Measurements from ENCODE around the gene TRAM2. TPM values are rescaled to one million over a fixed set of nuclear protein-coding genes. Genes with fewer than 3 reads are reported as not detected.

The TRAM2 gene
- total RNA-seq, 1 experiment from 2014 or later: 13.4 TPM

DNA sequence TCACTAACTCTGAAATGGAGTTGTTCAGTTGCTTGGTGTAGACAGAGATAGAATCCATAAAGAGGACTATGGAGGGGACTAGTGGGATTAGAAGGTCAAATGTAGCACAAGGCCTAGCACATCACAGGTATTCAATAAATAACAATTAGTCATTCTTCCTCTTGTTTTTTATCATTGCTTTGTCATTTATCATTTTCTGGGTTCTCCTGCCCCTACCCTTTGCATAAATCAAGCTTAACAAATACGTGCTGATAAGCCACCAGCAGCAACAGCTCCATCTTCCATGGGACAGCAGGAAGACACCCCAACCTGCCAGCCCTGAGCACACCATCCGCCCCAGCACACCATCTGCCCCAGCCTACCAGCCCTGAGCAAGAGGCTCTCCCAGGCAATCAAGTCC lies 23.1 kb downstream of the TRAM2 start:
- ChIA-PET POLR2A (no interaction called here), CTCF (no interaction called here)
- peaks cover 65% of the 10 kb centered on the region for H3K4me1 Mint-ChIP-seq
- H3K27ac Mint-ChIP-seq: peak overlapping the region; percentile 31; the same call in 1 of the 2 replicates
- H3K9me3 Mint-ChIP-seq: no peaks in the 10 kb centered on the region
- TF ChIP-seq PRRX2 (CRISPR knock-in tag; IDR thresholded peaks at IDR 0.05): no peak
- TF ChIP-seq ATF2 (CRISPR knock-in tag; IDR thresholded peaks at IDR 0.05; ENCODE audit: borderline replicate concordance, low read depth): no peak
- TF ChIP-seq IRF2 (CRISPR knock-in tag; IDR thresholded peaks at IDR 0.05; ENCODE audit: borderline replicate concordance, low read depth): no peak
- DNase-seq (ENCODE audit: low spot score): no peak
- H3K36me3 Mint-ChIP-seq: no peaks in the 10 kb centered on the region
- no peak for ATAC-seq
- no peak overlapping the region for H3K4me3 Mint-ChIP-seq
- no peaks in the 10 kb centered on the region for H3K27me3 Mint-ChIP-seq (ENCODE audit: low read depth)

DNA sequence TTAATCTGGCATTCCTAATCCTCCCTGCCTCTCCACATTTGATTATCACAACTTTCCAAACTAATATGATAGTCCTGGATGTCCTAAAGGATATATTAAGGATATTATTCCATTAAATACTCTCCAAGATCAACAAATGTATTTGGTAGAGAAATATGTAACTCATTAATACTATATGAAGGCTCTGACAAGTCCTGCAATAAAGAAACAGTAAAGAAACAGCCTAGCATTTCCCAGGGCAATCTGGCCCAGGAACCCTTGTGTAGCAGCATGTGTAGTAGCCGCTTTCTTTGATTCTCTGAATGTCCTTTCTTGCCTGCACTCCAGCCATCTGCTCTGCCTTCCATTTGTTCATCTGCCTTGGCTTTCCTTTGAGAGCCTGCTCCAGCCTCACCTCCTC lies 23.7 kb downstream of the TRAM2 start:
- POLR2A ChIA-PET: no interaction called here

More for the DNA sequence above, 23.7 kb downstream of the TRAM2 start:
- ATAC-seq (no peak), DNase-seq (ENCODE audit: low spot score) (no peak)
- Mint-ChIP-seq H3K36me3 (no peaks in the 10 kb centered on the region), H3K9me3 (no peaks in the 10 kb centered on the region), H3K4me1 (peaks cover 60% of the 10 kb centered on the region), H3K27ac (0 out of 2 replicates have a peak overlapping the region, but pooled peaks have one; percentile 31), H3K27me3 (ENCODE audit: low read depth) (no peaks in the 10 kb centered on the region), H3K4me3 (no peak overlapping the region)
- CTCF ChIA-PET: interaction anchor here (1.0 to 2.3 kb wide), 3 partner anchors 20 to 145 kb away, joined by 3 to 9 read pairs (median 6); partner anchors contain the start of gene TRAM2
- TF ChIP-seq ZNF671 (CRISPR knock-in tag; IDR thresholded peaks at IDR 0.05) (no peak), AR (CRISPR knock-in tag; IDR thresholded peaks at IDR 0.05) (no peak), CTCF (IDR thresholded peaks at IDR 0.05) (no peak), ZNF232 (CRISPR knock-in tag; IDR thresholded peaks at IDR 0.05) (no peak), FOXK1 (CRISPR knock-in tag; IDR thresholded peaks at IDR 0.05) (no peak), GABPB1 (CRISPR knock-in tag; IDR thresholded peaks at IDR 0.05) (no peak), FOXP1 (CRISPR knock-in tag; IDR thresholded peaks at IDR 0.05; ENCODE audit: borderline replicate concordance) (no peak), CREB1 (CRISPR knock-in tag; IDR thresholded peaks at IDR 0.05) (no peak), TEAD4 (CRISPR knock-in tag; IDR thresholded peaks at IDR 0.05) (no peak), CBFB (CRISPR knock-in tag; IDR thresholded peaks at IDR 0.05; ENCODE audit: low read depth) (no peak), ZNF396 (CRISPR knock-in tag; IDR thresholded peaks at IDR 0.05; ENCODE audit: borderline replicate concordance) (no peak), TP53 (CRISPR knock-in tag; IDR thresholded peaks at IDR 0.05) (no peak), IRF2 (CRISPR knock-in tag; IDR thresholded peaks at IDR 0.05; ENCODE audit: borderline replicate concordance, low read depth) (no peak), ETV6 (CRISPR knock-in tag; IDR thresholded peaks at IDR 0.05) (no peak), NFATC4 (CRISPR knock-in tag; IDR thresholded peaks at IDR 0.05) (no peak), CREM (CRISPR knock-in tag; IDR thresholded peaks at IDR 0.05) (no peak)
- TF ChIP-seq, protein P1, sequence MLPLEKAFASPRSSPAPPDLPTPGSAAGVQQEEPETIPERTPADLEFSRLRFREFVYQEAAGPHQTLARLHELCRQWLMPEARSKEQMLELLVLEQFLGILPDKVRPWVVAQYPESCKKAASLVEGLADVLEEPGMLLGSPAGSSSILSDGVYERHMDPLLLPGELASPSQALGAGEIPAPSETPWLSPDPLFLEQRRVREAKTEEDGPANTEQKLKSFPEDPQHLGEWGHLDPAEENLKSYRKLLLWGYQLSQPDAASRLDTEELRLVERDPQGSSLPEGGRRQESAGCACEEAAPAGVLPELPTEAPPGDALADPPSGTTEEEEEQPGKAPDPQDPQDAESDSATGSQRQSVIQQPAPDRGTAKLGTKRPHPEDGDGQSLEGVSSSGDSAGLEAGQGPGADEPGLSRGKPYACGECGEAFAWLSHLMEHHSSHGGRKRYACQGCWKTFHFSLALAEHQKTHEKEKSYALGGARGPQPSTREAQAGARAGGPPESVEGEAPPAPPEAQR (CRISPR knock-in tag; IDR thresholded peaks at IDR 0.05): no peak
- TF ChIP-seq, protein P2, sequence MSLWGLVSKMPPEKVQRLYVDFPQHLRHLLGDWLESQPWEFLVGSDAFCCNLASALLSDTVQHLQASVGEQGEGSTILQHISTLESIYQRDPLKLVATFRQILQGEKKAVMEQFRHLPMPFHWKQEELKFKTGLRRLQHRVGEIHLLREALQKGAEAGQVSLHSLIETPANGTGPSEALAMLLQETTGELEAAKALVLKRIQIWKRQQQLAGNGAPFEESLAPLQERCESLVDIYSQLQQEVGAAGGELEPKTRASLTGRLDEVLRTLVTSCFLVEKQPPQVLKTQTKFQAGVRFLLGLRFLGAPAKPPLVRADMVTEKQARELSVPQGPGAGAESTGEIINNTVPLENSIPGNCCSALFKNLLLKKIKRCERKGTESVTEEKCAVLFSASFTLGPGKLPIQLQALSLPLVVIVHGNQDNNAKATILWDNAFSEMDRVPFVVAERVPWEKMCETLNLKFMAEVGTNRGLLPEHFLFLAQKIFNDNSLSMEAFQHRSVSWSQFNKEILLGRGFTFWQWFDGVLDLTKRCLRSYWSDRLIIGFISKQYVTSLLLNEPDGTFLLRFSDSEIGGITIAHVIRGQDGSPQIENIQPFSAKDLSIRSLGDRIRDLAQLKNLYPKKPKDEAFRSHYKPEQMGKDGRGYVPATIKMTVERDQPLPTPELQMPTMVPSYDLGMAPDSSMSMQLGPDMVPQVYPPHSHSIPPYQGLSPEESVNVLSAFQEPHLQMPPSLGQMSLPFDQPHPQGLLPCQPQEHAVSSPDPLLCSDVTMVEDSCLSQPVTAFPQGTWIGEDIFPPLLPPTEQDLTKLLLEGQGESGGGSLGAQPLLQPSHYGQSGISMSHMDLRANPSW (CRISPR knock-in tag; conservative IDR thresholded peaks at IDR 0.05; ENCODE audit: low read depth): no peak
- TF ChIP-seq, protein P3, sequence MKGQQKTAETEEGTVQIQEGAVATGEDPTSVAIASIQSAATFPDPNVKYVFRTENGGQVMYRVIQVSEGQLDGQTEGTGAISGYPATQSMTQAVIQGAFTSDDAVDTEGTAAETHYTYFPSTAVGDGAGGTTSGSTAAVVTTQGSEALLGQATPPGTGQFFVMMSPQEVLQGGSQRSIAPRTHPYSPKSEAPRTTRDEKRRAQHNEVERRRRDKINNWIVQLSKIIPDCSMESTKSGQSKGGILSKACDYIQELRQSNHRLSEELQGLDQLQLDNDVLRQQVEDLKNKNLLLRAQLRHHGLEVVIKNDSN (CRISPR knock-in tag; IDR thresholded peaks at IDR 0.05): no peak
- TF ChIP-seq, protein P4, sequence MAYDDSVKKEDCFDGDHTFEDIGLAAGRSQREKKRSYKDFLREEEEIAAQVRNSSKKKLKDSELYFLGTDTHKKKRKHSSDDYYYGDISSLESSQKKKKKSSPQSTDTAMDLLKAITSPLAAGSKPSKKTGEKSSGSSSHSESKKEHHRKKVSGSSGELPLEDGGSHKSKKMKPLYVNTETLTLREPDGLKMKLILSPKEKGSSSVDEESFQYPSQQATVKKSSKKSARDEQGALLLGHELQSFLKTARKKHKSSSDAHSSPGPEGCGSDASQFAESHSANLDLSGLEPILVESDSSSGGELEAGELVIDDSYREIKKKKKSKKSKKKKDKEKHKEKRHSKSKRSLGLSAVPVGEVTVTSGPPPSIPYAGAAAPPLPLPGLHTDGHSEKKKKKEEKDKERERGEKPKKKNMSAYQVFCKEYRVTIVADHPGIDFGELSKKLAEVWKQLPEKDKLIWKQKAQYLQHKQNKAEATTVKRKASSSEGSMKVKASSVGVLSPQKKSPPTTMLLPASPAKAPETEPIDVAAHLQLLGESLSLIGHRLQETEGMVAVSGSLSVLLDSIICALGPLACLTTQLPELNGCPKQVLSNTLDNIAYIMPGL (CRISPR knock-in tag; IDR thresholded peaks at IDR 0.05): no peak
